22Rv1 (cell line): Measurements from ENCODE around the gene RNF181.

Experiments used
- H3K27ac ChIP-seq: fragments of 450-650 bp; 2 replicates; pipeline ENCODE4 v1.5.1; 2017
- CTCF ChIP-seq: fragments of 450-650 bp; IDR thresholded peaks from 2 replicates; pipeline ENCODE4 v1.5.1; 2017; ENCODE audit warnings: mild to moderate bottlenecking
- ZFX ChIP-seq: fragments of 450-650 bp; IDR thresholded peaks from 2 replicates; pipeline ENCODE4 v1.6.1; 2017; ENCODE audit warnings: antibody characterized with exemption, borderline replicate concordance

RNF181 gene

GRCh38 chr2:85628658-85629057, 33.1 kb downstream of the RNF181 start:
- no peak overlapping the region for H3K27ac ChIP-seq
- no peak for TF ChIP-seq CTCF
- TF ChIP-seq ZFX = no peak

GRCh38 chr2:85631316-85631715, 35.8 kb downstream of the RNF181 start:
- no peak overlapping the region for H3K27ac ChIP-seq
- TF ChIP-seq CTCF (no peak), ZFX (no peak)

- TF ChIP-seq CTCF (no peak), ZFX (no peak)
- no peak overlapping the region for H3K27ac ChIP-seq
These were observed 39.5 kb downstream of the RNF181 start for GRCh38 chr2:85635011-85635410.

GRCh38 chr2:85635636-85636035, 40.1 kb downstream of the RNF181 start:
- no peak for TF ChIP-seq CTCF
- H3K27ac ChIP-seq = no peak overlapping the region

GRCh38 chr2:85642725-85643124, 47.2 kb downstream of the RNF181 start:
- TF ChIP-seq ZFX (no peak), CTCF (no peak)
- H3K27ac ChIP-seq = no peak overlapping the region

GRCh38 chr2:85644909-85645308, 49.4 kb downstream of the RNF181 start:
- no peak for TF ChIP-seq ZFX
- TF ChIP-seq CTCF = no peak
- H3K27ac ChIP-seq = no peak overlapping the region

- TF ChIP-seq CTCF (no peak), ZFX (no peak)
- H3K27ac ChIP-seq = no peak overlapping the region
These were observed 50.6 kb downstream of the RNF181 start for GRCh38 chr2:85646166-85646565.
